ENCODE results near the gene ZNF174. TPM values are rescaled to one million over a fixed set of nuclear protein-coding genes. Genes with fewer than 3 reads are reported as not detected.

The ZNF174 gene
- total and polyA plus RNA-seq, 9 donors, result 6.1 to 9.5 (median 7.9) TPM

- H3K4me3 ChIP-seq (ENCODE audit: low read length), result no peak overlapping the region
- H3K27me3 ChIP-seq (ENCODE audit: control insufficient read depth, insufficient read depth, low read length), result peaks cover 2% of the 10 kb centered on the region
- H3K4me1 ChIP-seq (ENCODE audit: control insufficient read depth, insufficient read depth, low read length), result no peaks in the 10 kb centered on the region
- no peak for DNase-seq
- no peak overlapping the region for H3K27ac ChIP-seq (ENCODE audit: low read length)
- peaks cover 10% of the 10 kb centered on the region for H3K36me3 ChIP-seq (ENCODE audit: control insufficient read depth, insufficient read depth, low read length)
- H3K9me3 ChIP-seq (replicated peaks; ENCODE audit: control insufficient read depth, low read depth, low read length), result peaks cover 79% of the 10 kb centered on the region
These were observed 23.1 kb upstream of the ZNF174 start for GRCh38 chr16:3377917-3378316.

GRCh38 chr16:3383045-3383448 is 18.0 kb upstream of the ZNF174 start:
- Histone ChIP-seq H3K27me3 (ENCODE audit: control insufficient read depth, insufficient read depth, low read length) (no peaks in the 10 kb centered on the region), H3K4me1 (ENCODE audit: control insufficient read depth, insufficient read depth, low read length) (no peaks in the 10 kb centered on the region), H3K27ac (ENCODE audit: low read length) (no peak overlapping the region), H3K36me3 (ENCODE audit: control insufficient read depth, insufficient read depth, low read length) (peaks cover 39% of the 10 kb centered on the region), H3K9me3 (replicated peaks; ENCODE audit: control insufficient read depth, low read depth, low read length) (peaks cover 74% of the 10 kb centered on the region), H3K4me3 (ENCODE audit: low read length) (no peak overlapping the region)
- DNase-seq, result no peak
- 97% methylated on average over 7 of the region's 10 CpGs for WGBS (ENCODE audit: insufficient coverage)

- no peak overlapping the region for H3K27ac ChIP-seq (ENCODE audit: low read length)
- no peaks in the 10 kb centered on the region for H3K27me3 ChIP-seq (ENCODE audit: control insufficient read depth, insufficient read depth, low read length)
- DNase-seq, result no peak
- 94% methylated on average over 2 of the region's 6 CpGs for WGBS (ENCODE audit: insufficient coverage)
- H3K9me3 ChIP-seq (replicated peaks; ENCODE audit: control insufficient read depth, low read depth, low read length), result peaks cover 66% of the 10 kb centered on the region
- no peaks in the 10 kb centered on the region for H3K4me1 ChIP-seq (ENCODE audit: control insufficient read depth, insufficient read depth, low read length)
- no peak overlapping the region for H3K4me3 ChIP-seq (ENCODE audit: low read length)
- peaks cover 63% of the 10 kb centered on the region for H3K36me3 ChIP-seq (ENCODE audit: control insufficient read depth, insufficient read depth, low read length)
These were observed 12.7 kb upstream of the ZNF174 start for GRCh38 chr16:3388325-3388724.

- Histone ChIP-seq H3K27ac (ENCODE audit: low read length) (no peak overlapping the region), H3K4me1 (ENCODE audit: control insufficient read depth, insufficient read depth, low read length) (no peaks in the 10 kb centered on the region), H3K27me3 (ENCODE audit: control insufficient read depth, insufficient read depth, low read length) (no peaks in the 10 kb centered on the region), H3K36me3 (ENCODE audit: control insufficient read depth, insufficient read depth, low read length) (peaks cover 63% of the 10 kb centered on the region), H3K4me3 (ENCODE audit: low read length) (no peak overlapping the region), H3K9me3 (replicated peaks; ENCODE audit: control insufficient read depth, low read depth, low read length) (peaks cover 62% of the 10 kb centered on the region)
- no peak for DNase-seq
- WGBS (ENCODE audit: insufficient coverage), result 86% methylated on average over 8 of the region's 9 CpGs
These were observed 11.2 kb upstream of the ZNF174 start for GRCh38 chr16:3389663-3390338.

- H3K36me3 ChIP-seq (ENCODE audit: control insufficient read depth, insufficient read depth, low read length), result peaks cover 58% of the 10 kb centered on the region
- no peak for DNase-seq
- no peaks in the 10 kb centered on the region for H3K27me3 ChIP-seq (ENCODE audit: control insufficient read depth, insufficient read depth, low read length)
- peak overlapping the region; percentile 73 for H3K27ac ChIP-seq (ENCODE audit: low read length)
- H3K9me3 ChIP-seq (replicated peaks; ENCODE audit: control insufficient read depth, low read depth, low read length), result peaks cover 57% of the 10 kb centered on the region
- peak overlapping the region; percentile 65 for H3K4me3 ChIP-seq (ENCODE audit: low read length)
- H3K4me1 ChIP-seq (ENCODE audit: control insufficient read depth, insufficient read depth, low read length), result peaks cover 14% of the 10 kb centered on the region
- WGBS (ENCODE audit: insufficient coverage), result 0% methylated on average over 15 of the region's 18 CpGs
These were observed 603 bp upstream of the ZNF174 start for GRCh38 chr16:3400446-3400778.

- Histone ChIP-seq H3K27me3 (ENCODE audit: control insufficient read depth, insufficient read depth, low read length) (no peaks in the 10 kb centered on the region), H3K27ac (ENCODE audit: low read length) (peak overlapping the region; percentile 77), H3K4me3 (ENCODE audit: low read length) (peak overlapping the region; percentile 65), H3K4me1 (ENCODE audit: control insufficient read depth, insufficient read depth, low read length) (peaks cover 14% of the 10 kb centered on the region), H3K36me3 (ENCODE audit: control insufficient read depth, insufficient read depth, low read length) (peaks cover 50% of the 10 kb centered on the region), H3K9me3 (replicated peaks; ENCODE audit: control insufficient read depth, low read depth, low read length) (peaks cover 52% of the 10 kb centered on the region)
- DNase-seq, result no peak
- 19% methylated on average over 11 of the region's 17 CpGs for whole genome bisulfite sequencing (ENCODE audit: insufficient coverage)
These were observed 843 bp downstream of the ZNF174 start for GRCh38 chr16:3401719-3402397.

- H3K27me3 ChIP-seq (ENCODE audit: control insufficient read depth, insufficient read depth, low read length), result peaks cover 3% of the 10 kb centered on the region
- H3K27ac ChIP-seq (ENCODE audit: low read length), result no peak overlapping the region
- no peak overlapping the region for H3K4me3 ChIP-seq (ENCODE audit: low read length)
- WGBS (ENCODE audit: insufficient coverage), result 99% methylated on average over 9 of the region's 12 CpGs
- no peak for DNase-seq
- no peaks in the 10 kb centered on the region for H3K4me1 ChIP-seq (ENCODE audit: control insufficient read depth, insufficient read depth, low read length)
- H3K36me3 ChIP-seq (ENCODE audit: control insufficient read depth, insufficient read depth, low read length), result peaks cover 40% of the 10 kb centered on the region
- peaks cover 85% of the 10 kb centered on the region for H3K9me3 ChIP-seq (replicated peaks; ENCODE audit: control insufficient read depth, low read depth, low read length)
These were observed 7.7 kb downstream of the ZNF174 start for GRCh38 chr16:3408561-3409197.

GRCh38 chr16:3413730-3414379 is 12.8 kb downstream of the ZNF174 start:
- Histone ChIP-seq H3K9me3 (replicated peaks; ENCODE audit: control insufficient read depth, low read depth, low read length) (peaks cover 68% of the 10 kb centered on the region), H3K4me1 (ENCODE audit: control insufficient read depth, insufficient read depth, low read length) (no peaks in the 10 kb centered on the region), H3K27me3 (ENCODE audit: control insufficient read depth, insufficient read depth, low read length) (no peaks in the 10 kb centered on the region), H3K36me3 (ENCODE audit: control insufficient read depth, insufficient read depth, low read length) (peaks cover 2% of the 10 kb centered on the region), H3K4me3 (ENCODE audit: low read length) (no peak overlapping the region), H3K27ac (ENCODE audit: low read length) (no peak overlapping the region)
- WGBS (ENCODE audit: insufficient coverage), result 34% methylated on average over 24 of the region's 29 CpGs
- no peak for DNase-seq

GRCh38 chr16:3431779-3432219 is 30.8 kb downstream of the ZNF174 start:
- Histone ChIP-seq H3K9me3 (replicated peaks; ENCODE audit: control insufficient read depth, low read depth, low read length) (peaks cover 7% of the 10 kb centered on the region), H3K27me3 (ENCODE audit: control insufficient read depth, insufficient read depth, low read length) (peaks cover 3% of the 10 kb centered on the region), H3K4me3 (ENCODE audit: low read length) (peak overlapping the region; percentile 14), H3K36me3 (ENCODE audit: control insufficient read depth, insufficient read depth, low read length) (peaks cover 7% of the 10 kb centered on the region), H3K27ac (ENCODE audit: low read length) (no peak overlapping the region), H3K4me1 (ENCODE audit: control insufficient read depth, insufficient read depth, low read length) (no peaks in the 10 kb centered on the region)
- peak; percentile 39 for DNase-seq
- 61% methylated on average over 26 of the region's 26 CpGs for WGBS (ENCODE audit: insufficient coverage)

GRCh38 chr16:3434373-3434772 is 33.4 kb downstream of the ZNF174 start:
- H3K27me3 ChIP-seq (ENCODE audit: control insufficient read depth, insufficient read depth, low read length), result peaks cover 3% of the 10 kb centered on the region
- no peak for DNase-seq
- H3K9me3 ChIP-seq (replicated peaks; ENCODE audit: control insufficient read depth, low read depth, low read length), result peaks cover 10% of the 10 kb centered on the region
- peaks cover 7% of the 10 kb centered on the region for H3K36me3 ChIP-seq (ENCODE audit: control insufficient read depth, insufficient read depth, low read length)
- no peak overlapping the region for H3K27ac ChIP-seq (ENCODE audit: low read length)
- H3K4me1 ChIP-seq (ENCODE audit: control insufficient read depth, insufficient read depth, low read length), result no peaks in the 10 kb centered on the region
- no peak overlapping the region for H3K4me3 ChIP-seq (ENCODE audit: low read length)

All from muscle of leg (tissue), 11 donors.